LHCN-M2 (cell line): ENCODE results near the gene UQCC5. TPM values are rescaled to one million over a fixed set of nuclear protein-coding genes. Genes with fewer than 3 reads are reported as not detected.
"Not testable (repeated sequence)": the region's sequence is repeated elsewhere in the genome, so short reads cannot be mapped to it uniquely, and the experiment has no call there.

Experiments
- DNase-seq: peaks from one replicate; pipeline ENCODE4 v3.0.0-alpha.2; 2012; ENCODE audit warnings: low read depth
- total RNA-seq: library from RNA; depleted of rRNA; stranded (reverse); fragments of >200 nt; gene quantifications from 2 replicates; pipeline ENCODE4 v1.2.3, GENCODE V29; 2014

The UQCC5 gene
- total RNA-seq, 1 experiment from 2014 or later = 1.7 TPM

DNA sequence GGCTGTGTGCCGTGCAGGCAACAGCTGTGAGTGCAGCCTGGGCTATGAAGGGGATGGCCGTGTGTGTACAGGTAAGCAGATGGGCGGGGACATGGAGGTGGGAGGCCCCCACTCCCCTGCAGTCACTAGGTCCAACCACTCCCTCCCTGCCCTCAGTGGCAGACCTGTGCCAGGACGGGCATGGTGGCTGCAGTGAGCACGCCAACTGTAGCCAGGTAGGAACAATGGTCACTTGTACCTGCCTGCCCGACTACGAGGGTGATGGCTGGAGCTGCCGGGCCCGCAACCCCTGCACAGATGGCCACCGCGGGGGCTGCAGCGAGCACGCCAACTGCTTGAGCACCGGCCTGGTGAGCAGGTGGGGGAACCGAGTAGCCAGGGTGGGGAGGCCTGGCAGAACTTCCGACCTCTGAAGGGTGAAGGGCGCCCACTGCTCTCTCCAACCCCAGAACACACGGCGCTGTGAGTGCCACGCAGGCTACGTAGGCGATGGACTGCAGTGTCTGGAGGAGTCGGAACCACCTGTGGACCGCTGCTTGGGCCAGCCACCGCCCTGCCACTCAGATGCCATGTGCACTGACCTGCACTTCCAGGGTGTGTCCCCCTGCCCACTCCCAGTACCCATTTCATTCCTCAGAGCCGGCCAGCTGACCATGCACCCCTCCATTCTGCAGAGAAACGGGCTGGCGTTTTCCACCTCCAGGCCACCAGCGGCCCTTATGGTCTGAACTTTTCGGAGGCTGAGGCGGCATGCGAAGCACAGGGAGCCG, 14.3 kb upstream of the UQCC5 start:
- no peak for DNase-seq

DNA sequence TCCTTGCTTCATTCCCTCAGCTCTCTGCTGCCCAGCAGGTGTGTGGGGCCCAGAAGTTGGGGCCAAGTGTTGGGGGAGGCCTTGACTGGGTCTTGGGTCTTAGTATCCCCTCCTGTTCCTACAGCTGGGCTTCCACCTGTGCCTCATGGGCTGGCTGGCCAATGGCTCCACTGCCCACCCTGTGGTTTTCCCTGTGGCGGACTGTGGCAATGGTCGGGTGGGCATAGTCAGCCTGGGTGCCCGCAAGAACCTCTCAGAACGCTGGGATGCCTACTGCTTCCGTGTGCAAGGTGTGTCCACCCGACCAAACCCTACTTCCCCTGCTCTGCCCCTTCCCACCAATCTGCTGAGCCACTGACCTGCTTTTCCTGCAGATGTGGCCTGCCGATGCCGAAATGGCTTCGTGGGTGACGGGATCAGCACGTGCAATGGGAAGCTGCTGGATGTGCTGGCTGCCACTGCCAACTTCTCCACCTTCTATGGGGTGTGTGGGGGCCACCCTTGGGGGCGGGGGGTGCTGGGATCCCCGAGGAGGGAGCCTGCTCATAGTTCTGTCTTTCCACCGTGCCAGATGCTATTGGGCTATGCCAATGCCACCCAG, 13.7 kb upstream of the UQCC5 start:
- DNase-seq = no peak

DNA sequence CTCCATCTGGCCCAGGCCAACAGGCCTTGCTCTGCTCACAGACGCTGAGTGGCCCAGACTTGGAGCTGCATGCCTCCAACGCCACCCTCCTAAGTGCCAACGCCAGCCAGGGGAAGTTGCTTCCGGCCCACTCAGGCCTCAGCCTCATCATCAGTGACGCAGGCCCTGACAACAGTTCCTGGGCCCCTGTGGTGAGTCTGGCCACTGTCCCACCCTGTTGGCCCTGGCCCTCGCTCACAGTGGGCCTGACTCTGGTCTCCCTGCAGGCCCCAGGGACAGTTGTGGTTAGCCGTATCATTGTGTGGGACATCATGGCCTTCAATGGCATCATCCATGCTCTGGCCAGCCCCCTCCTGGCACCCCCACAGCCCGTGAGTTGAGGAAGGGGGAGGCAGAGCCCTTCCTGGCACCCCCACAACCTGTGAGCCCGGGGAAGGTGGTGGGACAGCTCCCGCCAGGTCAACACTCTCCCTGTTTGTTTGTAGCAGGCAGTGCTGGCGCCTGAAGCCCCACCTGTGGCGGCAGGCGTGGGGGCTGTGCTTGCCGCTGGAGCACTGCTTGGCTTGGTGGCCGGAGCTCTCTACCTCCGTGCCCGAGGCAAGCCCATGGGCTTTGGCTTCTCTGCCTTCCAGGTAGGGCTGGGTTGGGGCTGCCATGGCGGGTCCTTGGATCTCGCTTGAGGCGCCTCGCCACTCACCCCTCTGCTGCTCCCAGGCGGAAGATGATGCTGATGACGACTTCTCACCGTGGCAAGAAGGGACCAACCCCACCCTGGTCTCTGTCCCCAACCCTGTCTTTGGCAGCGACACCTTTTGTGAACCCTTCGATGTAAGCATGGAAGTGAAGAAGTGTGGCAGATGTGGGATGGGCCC, 12.8 kb upstream of the UQCC5 start:
- DNase-seq = no peak

DNA sequence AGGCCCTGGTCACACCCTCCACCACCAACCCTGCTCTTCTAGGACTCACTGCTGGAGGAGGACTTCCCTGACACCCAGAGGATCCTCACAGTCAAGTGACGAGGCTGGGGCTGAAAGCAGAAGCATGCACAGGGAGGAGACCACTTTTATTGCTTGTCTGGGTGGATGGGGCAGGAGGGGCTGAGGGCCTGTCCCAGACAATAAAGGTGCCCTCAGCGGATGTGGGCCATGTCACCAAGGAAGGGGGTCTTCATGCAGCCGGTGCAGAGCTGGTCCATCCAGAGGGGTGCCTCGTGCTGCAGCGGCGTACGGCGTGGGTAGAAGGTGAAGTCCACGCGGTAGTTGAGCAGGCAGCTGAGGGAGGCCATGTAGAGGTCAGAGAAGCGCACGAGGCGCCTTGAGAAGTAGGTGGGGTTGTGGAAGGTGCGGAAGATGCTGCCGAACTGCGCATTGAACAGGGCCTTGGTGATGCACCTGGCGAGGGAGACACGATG, 12.1 kb upstream of the UQCC5 start:
- DNase-seq = no peak

DNA sequence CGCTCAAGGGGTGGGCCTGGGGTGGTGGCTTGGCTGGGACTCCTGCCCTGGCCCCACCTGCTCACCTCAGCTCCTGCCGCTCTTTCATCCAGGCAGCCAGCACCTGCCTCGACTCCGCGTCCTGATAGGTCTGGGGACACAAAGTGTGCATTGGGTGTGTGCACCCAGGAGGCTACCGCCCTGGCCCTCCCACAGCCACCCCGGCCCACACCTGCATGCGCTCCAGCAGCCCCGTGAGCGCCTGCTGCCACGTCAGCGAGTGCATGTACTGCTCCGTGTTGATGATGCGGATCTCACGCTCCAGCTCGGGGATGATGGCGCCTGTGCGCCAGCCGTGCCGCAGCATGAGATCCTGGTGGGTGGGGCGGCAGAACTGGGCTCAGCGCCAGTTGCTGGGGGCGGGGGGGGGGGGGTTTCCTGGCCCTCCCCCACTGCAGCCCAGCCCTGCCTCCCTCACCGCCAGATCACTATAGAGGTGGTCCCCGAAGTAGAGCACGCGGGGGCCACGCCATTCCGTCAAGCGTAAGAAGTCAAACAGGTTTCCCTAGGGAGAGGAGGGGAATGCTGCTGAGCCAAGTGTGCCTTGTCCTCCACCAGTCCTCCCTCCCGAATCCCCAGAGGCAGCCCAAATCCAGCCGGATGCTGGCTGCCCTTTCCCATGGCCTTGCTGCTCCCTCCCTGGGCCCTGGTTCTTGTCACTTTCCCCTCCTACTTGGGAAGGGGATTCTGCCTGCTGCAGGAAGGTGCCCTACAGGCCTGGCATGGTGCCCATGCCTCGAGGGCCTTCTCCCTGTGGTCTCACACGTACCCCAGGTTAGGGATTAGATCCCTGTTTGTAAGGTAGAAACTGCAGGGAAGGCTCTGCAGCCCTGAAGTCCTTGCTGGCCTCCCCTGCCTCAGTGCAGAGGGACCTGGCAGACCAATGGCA, 11.4 kb upstream of the UQCC5 start:
- DNase-seq = no peak

DNA sequence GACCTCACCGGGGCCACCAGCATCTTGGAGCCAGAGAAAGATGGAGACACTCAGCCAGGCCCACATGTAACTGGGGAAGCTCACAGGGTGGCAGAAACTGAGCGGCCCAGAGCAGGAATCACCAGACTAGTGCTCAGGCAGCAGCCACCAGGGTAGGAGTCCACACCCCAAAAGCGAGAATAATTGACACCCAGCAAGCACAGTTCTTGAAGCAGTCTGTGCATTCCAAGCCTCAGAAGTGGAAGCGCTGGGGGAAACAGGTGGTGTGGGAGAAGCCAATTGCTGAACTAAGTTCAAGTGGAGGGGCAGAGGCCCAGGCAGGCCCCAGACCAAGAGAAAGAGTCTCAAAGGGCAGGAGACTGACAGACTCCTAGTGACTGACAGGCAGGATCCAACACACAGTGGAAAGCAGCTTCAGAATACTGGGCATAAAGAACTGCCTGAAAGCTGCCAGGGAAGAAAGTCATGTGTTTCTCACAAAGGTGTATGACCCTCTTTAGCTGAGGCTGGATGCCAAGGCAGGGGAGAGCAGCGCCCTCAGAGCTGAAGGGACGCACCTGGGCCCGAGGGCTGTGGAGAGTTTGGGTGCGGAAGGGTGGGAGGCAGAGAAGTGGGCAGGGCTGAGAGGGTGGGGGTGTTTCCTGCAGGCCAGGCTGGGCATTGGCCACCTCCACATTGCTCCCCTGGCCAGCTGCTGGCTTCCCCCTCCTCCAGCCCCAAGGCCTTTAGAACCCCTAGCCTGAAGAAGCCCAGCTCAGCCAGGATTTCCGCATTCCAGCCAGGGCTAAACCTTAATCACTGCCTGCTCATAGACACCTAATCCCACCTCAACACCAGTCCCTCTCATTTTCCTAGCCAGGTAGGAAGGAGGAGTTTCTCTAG, 10.5 kb upstream of the UQCC5 start:
- DNase-seq = no peak

DNA sequence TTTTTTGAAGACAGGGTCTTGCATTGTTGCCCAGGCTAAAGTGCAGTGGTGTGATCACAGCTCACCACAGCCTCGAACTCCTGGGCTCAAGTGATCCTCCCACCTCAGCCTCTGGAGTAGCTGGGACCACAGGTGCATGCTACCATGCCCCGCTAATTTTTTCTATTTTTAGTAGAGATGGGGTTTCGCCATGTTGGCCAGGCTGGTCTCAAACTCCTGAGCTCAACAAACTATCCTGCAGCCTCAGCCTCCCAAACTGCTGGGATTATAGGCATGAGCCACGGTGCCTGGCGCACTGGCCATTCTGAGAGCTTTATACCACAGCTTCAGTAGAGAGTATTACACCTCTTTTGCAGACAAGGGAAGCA, 9.8 kb upstream of the UQCC5 start:
- not testable (repeated sequence) for DNase-seq

DNA sequence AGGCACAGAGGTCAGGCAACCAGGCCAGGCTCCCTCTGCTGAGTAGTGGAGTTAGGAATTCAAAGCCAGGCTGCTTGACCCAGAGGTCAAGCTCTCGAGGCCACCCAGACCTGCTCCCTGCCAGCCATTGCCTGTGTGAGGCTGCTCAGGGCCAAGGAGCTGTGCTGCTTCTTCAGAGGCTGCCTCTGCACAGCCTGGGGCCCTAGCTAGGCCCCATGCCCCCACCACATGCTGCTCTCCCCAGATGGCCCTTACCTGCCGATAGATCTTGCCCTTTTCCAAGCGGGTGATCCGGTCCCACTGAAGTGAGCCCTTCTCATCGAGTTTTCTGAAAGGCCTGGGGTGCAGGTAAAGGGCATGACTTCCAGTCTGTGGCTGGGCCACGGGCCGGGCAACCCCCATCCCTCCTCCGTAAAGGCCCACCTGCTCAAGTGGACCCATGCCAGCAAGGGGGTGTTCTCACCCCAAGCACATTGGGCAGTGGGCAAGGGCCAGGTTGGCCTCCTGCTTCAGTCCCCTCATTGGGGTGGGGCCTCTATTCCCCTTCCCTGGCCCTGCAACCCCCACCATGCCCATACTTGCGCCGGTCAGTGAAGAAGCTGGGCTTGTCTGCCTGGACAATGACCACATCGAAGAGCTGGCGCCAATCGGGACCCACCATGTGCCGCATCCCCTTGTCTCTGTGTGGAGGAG, 9.2 kb upstream of the UQCC5 start:
- DNase-seq = peak; percentile 23

DNA sequence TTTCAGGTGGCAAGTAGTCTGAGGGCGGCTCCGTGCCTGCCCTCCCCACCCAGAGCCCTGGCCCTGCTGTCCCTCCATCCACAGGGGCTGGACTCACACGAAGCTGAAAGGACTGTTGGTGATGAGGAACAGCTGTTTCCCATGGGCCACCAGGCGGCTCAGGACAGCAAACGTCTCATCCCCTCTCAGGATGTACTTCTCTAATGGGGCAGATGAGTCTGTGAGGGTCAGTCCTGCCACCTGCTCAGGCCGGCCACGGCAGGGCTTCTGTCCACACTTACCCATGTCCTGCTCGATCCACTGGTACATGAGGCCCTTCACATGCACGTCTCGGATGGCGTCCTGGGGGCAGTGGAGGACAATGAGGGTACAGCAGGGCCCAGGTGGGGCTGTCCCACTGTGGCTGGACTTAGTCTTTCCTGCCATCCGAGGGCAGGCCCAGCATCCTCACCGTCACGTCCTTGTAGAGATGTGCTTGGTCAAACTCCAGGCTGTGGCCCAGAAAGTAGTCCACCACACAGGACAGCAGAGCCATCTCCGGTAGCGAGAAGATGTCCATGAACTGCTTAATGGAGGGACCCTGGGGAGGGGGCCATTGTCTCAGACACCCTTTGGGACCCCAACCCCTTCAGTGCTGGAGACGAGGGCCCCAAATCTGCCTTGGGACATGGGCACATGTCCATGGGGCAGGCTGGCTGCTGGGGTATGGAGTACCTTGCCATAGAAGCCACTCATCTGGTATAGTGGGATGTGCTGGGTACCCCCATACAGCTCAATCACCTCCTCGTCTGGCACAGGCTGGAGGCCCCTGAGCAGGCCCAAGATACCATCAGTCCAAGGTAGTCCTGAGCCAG, 8.4 kb upstream of the UQCC5 start:
- DNase-seq = no peak

DNA sequence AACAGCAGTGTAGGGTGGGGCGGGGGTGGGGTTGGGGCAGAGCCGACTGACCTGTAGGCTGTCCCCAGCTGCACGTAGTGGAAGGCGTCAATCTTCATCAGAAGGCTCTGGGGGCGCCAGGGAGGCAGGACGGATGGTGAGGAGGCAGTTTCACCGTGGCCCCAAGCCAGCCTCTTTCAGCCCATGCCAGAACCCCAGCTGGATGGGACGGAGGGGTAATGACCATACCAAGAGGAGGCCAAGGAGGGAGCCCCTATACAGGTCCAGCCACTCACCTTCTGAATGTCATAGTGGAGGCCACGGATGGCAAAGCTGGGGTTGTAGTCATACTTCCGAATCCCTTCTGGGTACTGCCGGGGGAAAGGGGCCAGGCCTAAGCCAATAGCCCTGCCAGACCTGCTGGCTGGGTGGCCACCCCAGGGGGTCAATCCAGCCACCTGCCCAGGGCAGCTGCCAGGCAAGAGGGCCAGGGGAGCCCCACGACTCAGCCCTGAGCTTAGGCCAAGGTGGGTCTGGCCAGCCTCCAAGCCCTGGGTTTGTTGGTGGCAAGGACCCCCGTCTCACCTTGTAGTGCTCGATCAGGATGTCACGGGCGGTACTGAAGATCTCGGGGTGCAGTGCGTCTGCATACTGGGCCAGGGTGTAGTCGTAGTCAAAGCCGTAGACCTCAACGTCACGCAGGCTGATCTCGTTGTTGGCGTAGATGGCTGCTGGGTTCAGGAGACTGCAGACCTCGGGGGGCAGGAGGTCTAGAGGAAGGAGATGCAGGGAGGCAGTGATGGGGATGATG, 7.6 kb upstream of the UQCC5 start:
- no peak for DNase-seq

DNA sequence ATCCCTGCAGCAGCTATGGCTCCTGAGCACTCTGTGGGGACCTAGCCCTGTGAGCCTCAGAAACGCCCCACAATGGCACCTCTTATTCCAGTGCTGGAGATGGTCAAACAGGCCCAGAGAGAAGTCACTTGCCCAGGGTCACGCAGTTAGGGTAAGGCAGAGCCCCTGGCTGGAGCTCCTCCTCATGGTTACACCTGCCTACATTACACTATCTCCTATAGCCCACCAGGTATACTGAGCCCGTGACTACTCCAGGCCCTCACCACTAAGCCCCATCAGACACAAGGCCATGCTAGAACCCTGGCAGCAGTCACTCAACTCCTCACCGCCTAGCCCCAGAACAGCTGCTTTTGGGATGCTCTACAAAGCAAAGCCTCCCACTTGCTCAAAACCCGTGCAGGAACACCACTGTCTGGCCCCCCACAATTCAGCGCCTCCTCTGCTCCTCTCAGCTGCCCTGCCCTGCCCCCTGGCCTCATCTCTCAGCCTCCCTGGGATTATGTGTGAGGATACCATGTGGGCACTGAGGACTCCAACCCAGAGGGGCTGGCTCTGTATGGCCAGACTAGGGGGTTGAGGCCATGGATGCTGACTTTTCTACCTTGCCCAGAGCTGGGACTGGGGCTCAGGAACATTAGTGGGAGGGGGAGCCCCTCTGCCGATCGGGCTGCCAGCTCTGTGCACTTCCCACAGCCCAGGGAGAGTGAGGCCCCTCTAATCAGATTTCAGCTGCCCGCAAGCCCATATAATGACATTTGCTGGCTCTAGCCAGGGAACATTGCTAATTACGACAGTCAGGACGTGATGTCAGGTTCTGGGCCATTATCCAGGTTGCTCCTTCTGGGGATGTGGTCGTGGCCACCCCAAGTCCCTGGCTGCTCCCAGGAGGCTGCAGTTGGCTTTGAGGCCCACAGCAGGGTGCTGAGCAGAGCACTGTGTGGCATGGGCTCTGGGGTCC, 6.8 kb upstream of the UQCC5 start:
- no peak for DNase-seq

DNA sequence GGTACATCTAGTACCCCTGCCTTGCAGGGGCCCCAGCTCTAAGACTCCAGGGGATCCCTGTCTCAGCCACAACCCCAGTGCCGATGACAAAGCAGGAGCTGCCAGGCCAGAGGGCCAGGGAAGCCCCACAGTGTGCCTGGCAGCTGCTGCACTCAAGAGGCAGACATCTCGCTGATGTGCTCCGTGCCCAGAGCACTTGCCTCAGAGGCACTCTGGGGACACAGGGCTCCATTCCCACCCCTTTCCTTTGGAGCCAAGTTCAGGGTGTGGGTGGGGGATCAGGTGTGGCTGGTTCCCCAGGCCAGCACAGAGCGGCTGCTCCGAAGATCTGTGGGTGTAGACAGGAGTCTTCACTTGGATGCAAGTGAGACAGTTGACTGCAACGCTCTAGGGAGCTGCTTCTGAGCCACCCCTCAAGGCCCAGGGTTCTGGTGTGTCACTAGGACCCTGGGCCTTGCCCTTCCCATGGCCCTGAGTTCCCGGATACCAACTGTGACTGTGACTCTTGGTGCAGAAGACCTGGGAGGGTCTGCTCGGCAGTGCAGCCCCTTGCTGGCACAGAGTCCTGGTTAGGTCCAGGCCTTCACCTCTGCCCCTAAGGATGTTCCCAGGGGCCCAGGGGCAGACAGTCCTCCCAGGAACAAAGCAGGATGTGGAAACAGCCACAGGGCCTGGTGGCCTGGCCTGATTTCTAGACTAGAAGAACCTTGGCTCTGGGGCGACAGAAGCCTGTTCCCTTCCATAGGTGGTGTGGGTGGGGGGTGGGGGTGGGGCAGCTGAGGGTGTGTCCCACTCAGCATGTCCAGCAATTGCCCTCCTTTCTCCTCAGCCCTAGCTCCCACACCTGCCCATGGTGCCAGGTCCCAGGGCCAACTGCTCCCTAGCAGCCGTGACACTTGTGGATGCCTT, 5.2 kb upstream of the UQCC5 start:
- DNase-seq = no peak

DNA sequence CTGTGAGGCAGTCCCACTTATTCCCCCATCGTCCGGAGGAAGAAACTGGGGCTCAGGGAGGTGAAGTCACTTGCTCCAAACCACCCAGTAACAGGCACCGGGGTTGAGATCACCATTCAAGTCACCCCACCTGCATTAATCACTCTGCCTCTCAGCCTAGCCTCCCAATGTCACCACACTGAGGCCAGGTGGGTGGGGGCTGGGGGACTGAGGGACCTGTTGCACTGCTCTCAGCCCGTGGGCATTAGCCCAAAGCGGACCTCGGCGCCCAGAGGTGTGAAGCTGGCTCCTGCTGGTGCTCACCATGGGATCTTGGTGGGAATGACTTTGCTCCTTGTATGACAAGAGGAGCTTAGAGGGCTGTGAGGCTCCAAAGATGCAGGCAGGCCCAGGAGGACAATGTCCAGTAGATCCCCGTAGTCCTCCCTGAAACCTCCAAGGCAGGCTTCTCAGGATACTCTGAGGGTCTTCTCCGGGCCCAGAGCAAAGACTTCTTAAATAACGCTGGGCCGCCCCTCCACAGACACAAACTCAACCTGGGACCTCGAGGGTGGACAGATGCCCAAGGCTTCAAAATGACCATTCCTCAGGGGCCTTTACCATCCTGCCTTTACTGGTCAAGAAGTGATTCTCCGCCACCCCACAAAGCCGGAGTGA, 4.4 kb upstream of the UQCC5 start:
- no peak for DNase-seq

DNA sequence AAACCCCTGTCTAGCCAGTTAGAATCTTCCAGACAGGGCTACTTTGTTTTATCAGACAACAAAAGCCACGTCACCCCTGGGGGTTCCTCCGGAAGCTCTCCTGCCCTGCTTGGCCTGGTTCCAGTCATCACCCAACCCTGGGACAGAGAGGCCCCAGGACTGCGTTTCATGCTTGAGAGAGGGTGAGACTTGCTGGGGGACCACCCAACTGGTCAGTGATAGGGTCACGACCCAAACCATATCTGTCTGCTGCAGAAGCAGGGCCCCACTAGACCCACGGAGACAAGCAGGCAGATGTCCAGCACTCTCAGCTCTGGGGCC, 3.9 kb upstream of the UQCC5 start:
- no peak for DNase-seq
